BLaER1 (cell line): ENCODE data around the gene IQGAP2.

Source experiments
- H3K27ac ChIP-seq: shearing (Covaris generic); formaldehyde crosslinking; 2 replicates; pipeline ENCODE4 v1.8.1; 2022
- H3K27me3 ChIP-seq: shearing (Covaris generic); formaldehyde crosslinking; 2 replicates; pipeline ENCODE4 v1.8.1; 2022
- H3K36me3 ChIP-seq: shearing (Covaris generic); formaldehyde crosslinking; 2 replicates; pipeline ENCODE4 v1.8.1; 2022
- H3K4me1 ChIP-seq: shearing (Covaris generic); formaldehyde crosslinking; 2 replicates; pipeline ENCODE4 v1.8.1; 2022
- H3K4me2 ChIP-seq: shearing (Covaris generic); formaldehyde crosslinking; 2 replicates; pipeline ENCODE4 v1.8.1; 2022
- H3K4me3 ChIP-seq: shearing (Covaris generic); formaldehyde crosslinking; 2 replicates; pipeline ENCODE4 v1.8.1; 2022
- H3K9ac ChIP-seq: shearing (Covaris generic); formaldehyde crosslinking; 2 replicates; pipeline ENCODE4 v1.8.1; 2022
- H3K9me3 ChIP-seq: shearing (Covaris generic); formaldehyde crosslinking; 2 replicates; pipeline ENCODE4 v1.8.1; 2022
- H4K20me1 ChIP-seq: shearing (Covaris generic); formaldehyde crosslinking; 2 replicates; pipeline ENCODE4 v1.8.1; 2022
- Cebpa-rat ChIP-seq: shearing (Covaris generic); IDR thresholded peaks from 2 replicates; pipeline ENCODE4 v1.8.1; 2022

IQGAP2 gene

DNA sequence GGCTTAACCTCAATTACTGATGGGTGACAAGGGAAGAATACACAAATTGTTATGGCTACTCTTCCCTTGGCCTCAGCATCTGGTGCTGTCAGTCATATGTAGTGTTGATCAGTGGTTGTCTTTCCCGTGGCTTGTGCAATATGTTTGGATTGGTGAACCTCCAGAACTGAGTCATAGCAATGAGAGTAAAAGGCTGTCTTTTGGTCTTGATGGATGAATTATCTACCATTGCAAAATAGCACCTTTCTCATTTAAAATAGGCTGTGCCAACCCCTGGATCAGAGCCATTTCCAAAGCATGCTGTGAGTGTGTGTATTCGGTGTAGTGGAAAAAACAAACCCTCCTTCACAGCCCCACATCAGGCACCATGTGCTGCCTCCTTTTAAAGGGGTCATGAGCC lies 298.2 kb downstream of the IQGAP2 start:
- H3K9ac ChIP-seq = no peak overlapping the region
- TF ChIP-seq Cebpa-rat = no peak
- no peaks in the 10 kb centered on the region for H4K20me1 ChIP-seq
- H3K9me3 ChIP-seq = no peaks in the 10 kb centered on the region; the same call in 1 of the 2 replicates
- no peak overlapping the region for H3K4me2 ChIP-seq
- peaks cover 2% of the 10 kb centered on the region for H3K4me1 ChIP-seq
- peaks cover 74% of the 10 kb centered on the region for H3K36me3 ChIP-seq
- H3K27ac ChIP-seq = no peak overlapping the region
- H3K27me3 ChIP-seq = no peaks in the 10 kb centered on the region
- H3K4me3 ChIP-seq = no peak overlapping the region

DNA sequence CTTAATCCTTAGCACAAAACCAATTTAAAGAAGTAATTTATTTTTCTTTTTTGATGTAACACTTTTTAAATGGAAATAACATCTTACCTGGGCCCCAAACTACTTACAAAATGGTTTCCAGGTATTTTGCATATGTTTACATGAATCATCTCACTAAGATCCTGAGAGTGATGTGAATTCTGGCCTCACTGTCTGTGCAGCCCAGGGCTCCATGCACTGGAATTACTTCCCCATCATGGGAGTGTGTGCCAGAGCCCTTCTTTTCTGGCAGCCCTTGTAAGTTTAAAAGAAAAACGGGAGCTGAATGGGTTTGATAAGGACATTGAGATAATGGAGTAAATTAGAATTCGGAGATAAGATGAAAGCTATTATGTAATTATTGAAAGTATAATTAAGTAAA lies 300.6 kb downstream of the IQGAP2 start:
- Histone ChIP-seq H3K27me3 (no peaks in the 10 kb centered on the region), H3K27ac (no peak overlapping the region), H3K9ac (no peak overlapping the region), H3K4me1 (no peaks in the 10 kb centered on the region; the same call in 1 of the 2 replicates), H3K36me3 (peaks cover 68% of the 10 kb centered on the region), H3K4me3 (no peak overlapping the region), H3K9me3 (no peaks in the 10 kb centered on the region), H4K20me1 (no peaks in the 10 kb centered on the region), H3K4me2 (no peak overlapping the region)
- no peak for TF ChIP-seq Cebpa-rat

DNA sequence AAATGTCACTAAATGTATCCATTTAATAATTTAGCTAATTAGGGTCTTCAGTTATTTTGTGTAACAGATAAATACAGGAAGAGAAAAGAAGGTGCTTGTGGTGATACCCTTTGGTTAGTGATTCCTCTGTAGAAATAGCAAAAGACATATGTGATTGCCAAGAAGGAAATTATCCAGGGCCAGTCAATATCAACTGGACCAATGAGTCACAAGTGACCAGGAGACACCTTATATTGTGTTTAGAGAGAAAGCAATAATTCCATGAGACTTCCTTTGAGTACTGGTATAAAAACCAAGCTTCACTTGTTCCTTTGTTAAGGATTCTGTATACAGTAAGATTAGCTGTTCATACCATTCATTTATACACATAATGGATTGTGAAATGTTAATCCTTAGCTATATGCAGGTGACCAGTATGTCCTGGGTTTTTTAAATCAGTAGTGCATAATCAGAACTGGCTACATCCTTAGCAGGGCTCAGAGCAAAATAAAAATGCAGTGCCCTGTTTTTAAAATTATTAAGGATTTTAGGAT lies 301.1 kb downstream of the IQGAP2 start:
- H3K27ac ChIP-seq = no peak overlapping the region
- H3K9me3 ChIP-seq = no peaks in the 10 kb centered on the region
- H3K4me3 ChIP-seq = no peak overlapping the region
- no peak for TF ChIP-seq Cebpa-rat
- H3K4me1 ChIP-seq = no peaks in the 10 kb centered on the region; the same call in 1 of the 2 replicates
- peaks cover 64% of the 10 kb centered on the region for H3K36me3 ChIP-seq
- H3K4me2 ChIP-seq = no peak overlapping the region
- no peaks in the 10 kb centered on the region for H4K20me1 ChIP-seq
- H3K27me3 ChIP-seq = no peaks in the 10 kb centered on the region
- H3K9ac ChIP-seq = no peak overlapping the region

DNA sequence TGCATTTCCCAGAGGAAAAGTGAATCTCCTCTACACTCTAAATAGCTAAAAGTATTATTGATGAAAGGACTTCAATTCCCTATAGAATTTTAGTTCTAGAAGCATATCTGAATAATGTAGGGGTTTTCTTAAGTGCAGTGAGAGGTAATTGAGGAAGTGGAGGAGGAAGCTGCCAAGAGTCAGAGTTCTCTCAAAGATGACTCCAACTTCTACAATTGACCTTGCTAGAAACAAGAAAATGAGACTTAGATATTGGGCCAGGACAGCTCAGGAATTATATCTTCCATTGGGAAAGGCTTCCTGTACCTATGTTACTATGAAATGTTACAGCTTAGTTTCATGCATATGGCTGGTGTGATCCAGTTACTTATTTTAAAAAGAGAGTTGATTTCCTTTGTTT lies 302.5 kb downstream of the IQGAP2 start:
- Histone ChIP-seq H3K27ac (no peak overlapping the region), H3K36me3 (peaks cover 53% of the 10 kb centered on the region), H3K9ac (no peak overlapping the region), H3K9me3 (no peaks in the 10 kb centered on the region), H4K20me1 (no peaks in the 10 kb centered on the region), H3K4me2 (no peak overlapping the region), H3K4me1 (no peaks in the 10 kb centered on the region; the same call in 1 of the 2 replicates), H3K4me3 (no peak overlapping the region), H3K27me3 (no peaks in the 10 kb centered on the region)
- TF ChIP-seq Cebpa-rat = no peak

DNA sequence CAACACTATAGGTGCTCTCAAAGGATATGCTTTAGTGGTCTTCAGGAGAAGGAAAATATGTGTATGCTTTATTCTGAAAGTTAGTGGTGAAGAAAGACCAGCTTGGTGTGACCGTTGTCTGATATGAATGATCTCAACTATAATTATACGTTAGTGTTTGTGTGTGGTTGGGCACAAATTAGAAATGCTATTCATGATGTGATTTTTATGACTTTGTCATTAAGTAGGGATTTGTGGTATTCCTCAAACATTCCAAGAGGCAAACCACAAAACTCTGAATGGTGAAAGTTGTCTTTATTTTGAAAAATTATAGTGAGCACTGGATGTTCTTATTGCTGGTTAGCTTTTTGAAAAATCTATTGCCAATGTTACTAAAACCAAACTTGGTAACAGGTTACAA lies 306.7 kb downstream of the IQGAP2 start:
- H3K27me3 ChIP-seq = peaks cover 18% of the 10 kb centered on the region
- H3K9ac ChIP-seq = no peak overlapping the region
- TF ChIP-seq Cebpa-rat = no peak
- H3K36me3 ChIP-seq = peaks cover 20% of the 10 kb centered on the region
- peaks cover 4% of the 10 kb centered on the region; the same call in 1 of the 2 replicates for H3K9me3 ChIP-seq
- H3K4me2 ChIP-seq = no peak overlapping the region
- H4K20me1 ChIP-seq = peaks cover 4% of the 10 kb centered on the region
- H3K4me3 ChIP-seq = no peak overlapping the region
- H3K27ac ChIP-seq = no peak overlapping the region
- H3K4me1 ChIP-seq = peaks cover 5% of the 10 kb centered on the region

DNA sequence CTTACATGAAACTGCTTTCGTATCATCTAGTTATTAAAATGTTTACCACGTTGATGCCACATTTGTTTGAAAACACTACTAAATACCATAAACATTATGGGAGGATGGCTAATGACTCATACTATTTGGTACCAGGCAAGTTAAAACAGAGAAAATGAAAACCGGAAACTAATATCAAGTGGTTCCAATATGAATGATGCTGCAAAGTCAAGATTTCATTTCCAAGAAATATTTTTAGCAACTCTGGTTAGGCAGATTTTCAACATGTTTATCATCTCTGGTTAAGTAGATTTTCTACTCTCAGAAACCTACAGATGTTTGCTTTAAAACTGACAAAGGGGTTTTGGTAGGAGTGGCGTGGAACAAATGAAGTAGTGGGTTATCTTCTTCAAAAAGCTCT lies 307.9 kb downstream of the IQGAP2 start:
- Histone ChIP-seq H3K36me3 (peaks cover 15% of the 10 kb centered on the region), H3K9me3 (peaks cover 4% of the 10 kb centered on the region; the same call in 1 of the 2 replicates), H3K27ac (no peak overlapping the region), H3K4me3 (no peak overlapping the region), H3K27me3 (peaks cover 31% of the 10 kb centered on the region), H3K4me1 (peaks cover 14% of the 10 kb centered on the region), H3K9ac (no peak overlapping the region), H4K20me1 (peaks cover 10% of the 10 kb centered on the region), H3K4me2 (no peak overlapping the region)
- no peak for TF ChIP-seq Cebpa-rat

DNA sequence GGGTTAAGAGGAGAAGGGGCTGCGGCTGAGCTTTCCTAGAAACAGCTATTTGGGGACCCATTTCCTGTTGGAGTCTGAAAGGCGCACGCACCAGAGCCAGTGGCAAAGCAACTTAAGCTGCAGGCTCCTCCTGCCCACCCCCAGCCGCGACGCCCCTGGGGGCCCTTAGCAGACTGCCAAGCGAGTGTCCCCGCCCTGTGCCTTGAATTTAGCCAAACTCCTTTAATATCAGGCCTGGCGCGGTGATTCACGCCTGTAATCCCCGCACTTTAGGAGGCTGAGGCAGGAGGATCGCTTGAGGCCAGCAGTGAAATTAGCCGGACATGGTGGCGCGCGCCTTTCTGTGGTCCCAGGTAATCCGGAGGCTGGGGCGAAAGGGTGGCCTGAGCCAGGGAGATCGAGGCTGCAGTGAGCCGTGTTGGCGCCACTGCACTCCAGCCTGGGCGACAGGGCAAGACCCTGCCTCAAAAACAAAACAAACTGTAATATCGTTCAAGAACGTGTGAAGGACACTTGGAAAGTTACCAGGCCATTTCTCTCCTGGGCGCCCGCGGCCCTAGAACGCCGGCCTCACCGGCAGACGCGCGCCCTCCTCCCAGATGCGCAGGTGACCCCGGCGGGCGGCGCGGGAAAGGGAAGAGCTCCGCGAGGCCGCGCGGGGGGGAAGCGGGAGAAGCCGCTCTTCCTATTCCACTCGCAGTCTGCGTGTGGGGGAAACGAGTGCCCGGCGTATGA lies 311.8 kb downstream of the IQGAP2 start:
- Histone ChIP-seq H3K9ac (0 out of 2 replicates have a peak overlapping the region, but pooled peaks have one; percentile 64), H3K4me1 (peaks cover 21% of the 10 kb centered on the region), H3K9me3 (peaks cover 4% of the 10 kb centered on the region; the same call in 1 of the 2 replicates), H3K36me3 (no peaks in the 10 kb centered on the region), H3K4me3 (peak overlapping the region; percentile 75), H3K27ac (no peak overlapping the region), H3K27me3 (peaks cover 58% of the 10 kb centered on the region), H4K20me1 (peaks cover 28% of the 10 kb centered on the region), H3K4me2 (peak overlapping the region; percentile 98)
- no peak for TF ChIP-seq Cebpa-rat

DNA sequence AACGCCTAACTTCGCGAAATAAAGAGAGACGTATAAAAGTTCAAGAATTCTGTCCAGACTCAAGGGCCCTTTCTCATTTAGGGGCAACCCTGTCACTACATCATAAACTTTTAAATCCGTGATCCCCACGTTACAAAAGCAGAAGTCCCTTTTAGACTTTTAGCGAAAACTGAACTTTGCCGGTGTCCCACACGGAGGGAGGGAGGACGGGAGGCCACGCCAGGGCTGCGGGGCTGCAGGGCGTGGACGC lies 312.3 kb downstream of the IQGAP2 start:
- H3K4me1 ChIP-seq = peaks cover 21% of the 10 kb centered on the region
- peaks cover 28% of the 10 kb centered on the region for H4K20me1 ChIP-seq
- TF ChIP-seq Cebpa-rat = no peak
- H3K27me3 ChIP-seq = peaks cover 58% of the 10 kb centered on the region
- H3K36me3 ChIP-seq = no peaks in the 10 kb centered on the region
- peak overlapping the region; percentile 98 for H3K4me2 ChIP-seq
- H3K9me3 ChIP-seq = peaks cover 4% of the 10 kb centered on the region; the same call in 1 of the 2 replicates
- H3K27ac ChIP-seq = no peak overlapping the region
- 0 out of 2 replicates have a peak overlapping the region, but pooled peaks have one; percentile 64 for H3K9ac ChIP-seq
- H3K4me3 ChIP-seq = peak overlapping the region; percentile 75

DNA sequence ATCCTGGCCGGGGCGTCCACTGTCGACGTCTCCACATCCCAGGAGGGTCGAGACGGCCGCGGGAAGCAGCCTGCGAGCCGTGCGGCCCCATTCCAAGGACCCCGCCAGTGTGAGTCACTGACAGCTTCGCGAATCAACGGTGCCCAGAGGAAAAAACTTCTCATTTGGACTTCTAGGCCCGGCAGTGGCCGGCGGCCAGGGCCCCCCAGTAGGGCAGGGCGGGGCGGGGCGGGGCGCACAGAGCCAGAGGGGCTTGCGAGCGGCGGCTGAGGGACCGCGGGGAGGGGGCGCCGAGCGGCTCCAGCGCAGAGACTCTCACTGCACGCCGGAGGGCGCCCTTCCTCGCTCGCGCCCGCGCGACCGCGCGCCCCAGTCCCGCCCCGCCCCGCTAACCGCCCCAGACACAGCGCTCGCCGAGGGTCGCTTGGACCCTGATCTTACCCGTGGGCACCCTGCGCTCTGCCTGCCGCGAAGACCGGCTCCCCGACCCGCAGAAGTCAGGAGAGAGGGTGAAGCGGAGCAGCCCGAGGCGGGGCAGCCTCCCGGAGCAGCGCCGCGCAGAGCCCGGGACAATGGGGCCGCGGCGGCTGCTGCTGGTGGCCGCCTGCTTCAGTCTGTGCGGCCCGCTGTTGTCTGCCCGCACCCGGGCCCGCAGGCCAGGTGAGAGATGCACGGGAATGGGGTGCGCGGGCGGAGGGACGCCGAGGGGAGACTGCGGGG lies 312.8 kb downstream of the IQGAP2 start, which contains the start of gene F2R:
Gene F2R, plus strand, starts transcription at position 391 of the 720 bp plus-strand sequence. Its CDS starts 182 bp downstream, at position 573.
- H3K4me3 ChIP-seq = peak within 1 kb of the TSS; percentile 75
- H3K9ac ChIP-seq = peak within 1 kb of the TSS; percentile 69
- no peak for TF ChIP-seq Cebpa-rat
- peaks cover 4% of the 10 kb centered on the region; the same call in 1 of the 2 replicates for H3K9me3 ChIP-seq
- H3K27ac ChIP-seq = no peak within 1 kb of the TSS
- peak within 1 kb of the TSS; percentile 98 for H3K4me2 ChIP-seq
- H3K4me1 ChIP-seq = peaks cover 21% of the 10 kb centered on the region
- H3K27me3 ChIP-seq = peaks cover 58% of the 10 kb centered on the region
- peaks cover 28% of the 10 kb centered on the region for H4K20me1 ChIP-seq
- no peaks in the 10 kb centered on the region for H3K36me3 ChIP-seq
